Stimulated activated CD8-positive, alpha-beta memory T cell treated with anti-CD3 and anti-CD28 coated beads, Interleukin-2, amount 100 ng/mL, for 1 hour (primary cell): ENCODE results near the gene DNAH3.
"Not testable (repeated sequence)": the region's sequence is repeated elsewhere in the genome, so short reads cannot be mapped to it uniquely, and the experiment has no call there.

ENCODE experiments used
- DNase-seq, 2 donors: peaks; one replicate each; pipeline ENCODE4 v3.0.0-alpha.2; 2020; ENCODE audit warnings: low read depth in 2 of 2

The DNAH3 gene

GRCh38 chr16:21128991-21129390, 21.7 kb downstream of the DNAH3 start:
- no peak for DNase-seq

DNA sequence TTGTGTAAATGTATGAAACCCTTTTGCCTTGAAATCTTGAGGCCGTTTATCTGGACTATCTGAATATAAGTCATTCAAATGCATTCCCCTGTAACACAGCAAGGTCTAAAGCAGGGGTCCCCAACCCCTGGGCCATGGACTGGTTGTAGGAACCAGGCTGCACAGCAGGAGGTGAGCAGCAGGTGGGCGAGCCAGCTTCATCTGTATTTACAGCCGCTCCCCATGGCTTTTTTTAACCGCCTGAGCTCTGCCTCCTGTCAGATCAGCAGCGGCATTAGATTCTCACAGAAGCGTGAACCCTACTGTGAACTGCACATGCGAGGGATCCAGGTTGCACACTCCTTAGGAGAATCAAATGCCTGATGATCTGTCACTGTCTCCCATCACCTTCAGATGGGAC, 24.1 kb downstream of the DNAH3 start:
- no peak for DNase-seq

DNA sequence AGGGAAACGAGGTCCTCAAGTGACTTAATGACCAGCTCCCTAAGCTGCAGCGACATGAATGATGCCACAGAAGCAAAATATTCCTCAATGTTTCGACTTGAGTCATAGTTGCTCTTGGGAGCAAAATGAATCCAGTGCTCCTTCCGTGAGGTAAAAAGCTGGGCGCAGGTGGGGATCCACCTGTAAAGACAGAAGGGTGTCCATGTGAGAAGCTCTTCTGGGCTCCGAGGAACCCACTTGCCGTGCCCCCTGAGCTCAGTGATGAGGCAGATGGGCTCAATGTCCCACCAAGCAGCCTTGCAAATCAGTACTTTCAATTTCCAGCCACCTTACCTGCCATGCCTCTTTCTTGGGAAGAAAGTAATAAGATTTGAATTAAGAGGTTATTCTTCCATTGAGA, 25.5 kb downstream of the DNAH3 start:
- DNase-seq = no peak

- DNase-seq = no peak
These were observed 29.6 kb downstream of the DNAH3 start for GRCh38 chr16:21120976-21121520.

- DNase-seq = no peak
These were observed 33.1 kb downstream of the DNAH3 start for GRCh38 chr16:21117567-21117966.

- no peak for DNase-seq
These were observed 34.4 kb downstream of the DNAH3 start for GRCh38 chr16:21116148-21116693.

DNA sequence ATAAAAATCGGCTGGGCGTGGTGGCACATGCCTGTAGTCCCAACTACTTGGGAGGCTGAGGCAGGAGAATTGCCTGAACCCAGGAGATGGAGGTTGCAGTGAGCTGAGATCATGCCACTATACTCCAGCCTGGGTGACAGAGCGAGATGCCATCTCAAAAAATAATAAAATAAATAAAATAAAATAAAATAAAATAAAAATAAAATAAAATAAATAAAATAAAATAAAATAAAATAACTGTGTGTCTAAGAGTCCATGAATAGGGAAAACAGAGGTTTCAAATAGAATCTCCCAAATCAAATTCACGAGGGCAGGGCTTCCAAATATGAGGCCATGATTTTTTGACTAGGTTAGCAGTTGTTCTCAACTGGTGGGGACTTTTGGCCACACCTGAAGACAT, 35.1 kb downstream of the DNAH3 start:
- not testable (repeated sequence) for DNase-seq

DNA sequence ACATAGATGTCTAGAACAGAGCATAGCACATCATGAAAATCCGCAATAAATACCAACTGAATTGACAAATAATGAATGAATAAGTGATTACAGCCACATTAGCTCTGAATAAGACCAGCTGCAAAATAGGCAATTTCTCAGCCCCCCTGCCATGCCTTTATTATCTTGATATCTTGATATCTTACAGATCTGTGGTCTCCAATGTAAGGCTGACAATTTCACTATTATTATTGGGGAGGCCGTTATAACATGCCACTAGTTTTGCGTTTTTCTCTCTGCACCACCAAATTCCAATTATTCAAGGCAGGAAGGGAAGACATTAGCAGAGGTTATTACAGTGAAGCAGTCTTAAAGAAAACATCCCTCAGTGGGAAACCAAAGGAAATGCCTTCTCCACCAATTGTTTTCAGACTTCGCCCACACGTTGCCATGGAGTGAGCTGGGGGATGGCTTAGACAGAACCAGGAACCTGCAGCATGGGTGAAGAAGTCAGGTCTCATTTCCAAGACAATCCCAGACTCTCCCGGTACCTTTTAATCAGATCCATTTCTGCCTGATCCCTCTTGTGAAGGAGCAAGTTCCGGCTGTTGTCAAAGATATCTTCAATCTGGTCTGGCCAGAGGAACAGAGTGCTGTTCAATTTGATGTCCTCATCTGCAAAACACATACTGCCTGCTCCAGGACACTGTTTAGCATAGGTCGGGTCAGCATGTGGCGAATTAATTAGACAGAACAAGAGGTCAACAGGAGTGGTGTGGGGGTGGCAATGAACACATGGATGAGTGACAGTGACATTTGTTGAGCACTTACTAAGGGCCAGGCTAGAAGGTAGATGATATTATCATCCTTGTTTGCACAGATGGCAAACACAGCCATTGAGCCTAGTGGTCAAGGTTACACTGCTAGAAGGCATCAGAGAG, 46.4 kb downstream of the DNAH3 start:
- no peak for DNase-seq

GRCh38 chr16:21101631-21102420, 48.8 kb downstream of the DNAH3 start:
- peak in 1 of 2 donors; percentile 2 for DNase-seq

- DNase-seq = no peak
These were observed 50.2 kb downstream of the DNAH3 start for GRCh38 chr16:21100447-21100846.

- no peak for DNase-seq
These were observed 53.5 kb downstream of the DNAH3 start for GRCh38 chr16:21097151-21097550.

GRCh38 chr16:21094719-21095118, 55.9 kb downstream of the DNAH3 start:
- DNase-seq = not testable (repeated sequence)

DNA sequence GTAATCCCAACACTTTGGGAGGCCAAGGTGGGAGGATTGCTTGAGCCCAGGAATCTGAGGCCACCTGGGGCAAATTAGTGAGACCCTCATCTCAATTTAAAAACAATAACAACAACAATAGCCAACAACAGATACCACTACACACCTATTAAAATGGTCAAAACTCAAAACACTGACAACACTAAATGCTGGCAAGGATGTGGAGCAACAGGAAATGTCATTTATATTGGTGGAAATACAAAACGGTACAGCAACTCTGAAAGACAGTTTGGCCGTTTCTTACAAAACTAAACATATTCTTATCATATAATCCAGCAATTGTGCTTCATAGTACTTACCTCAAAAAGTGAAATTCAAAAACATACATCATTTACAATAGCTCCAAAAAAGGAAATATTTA, 57.7 kb downstream of the DNAH3 start:
- no peak for DNase-seq

- DNase-seq = no peak
These were observed 61.8 kb downstream of the DNAH3 start for GRCh38 chr16:21088646-21089538.

GRCh38 chr16:21088143-21088542, 62.5 kb downstream of the DNAH3 start:
- DNase-seq = no peak

DNA sequence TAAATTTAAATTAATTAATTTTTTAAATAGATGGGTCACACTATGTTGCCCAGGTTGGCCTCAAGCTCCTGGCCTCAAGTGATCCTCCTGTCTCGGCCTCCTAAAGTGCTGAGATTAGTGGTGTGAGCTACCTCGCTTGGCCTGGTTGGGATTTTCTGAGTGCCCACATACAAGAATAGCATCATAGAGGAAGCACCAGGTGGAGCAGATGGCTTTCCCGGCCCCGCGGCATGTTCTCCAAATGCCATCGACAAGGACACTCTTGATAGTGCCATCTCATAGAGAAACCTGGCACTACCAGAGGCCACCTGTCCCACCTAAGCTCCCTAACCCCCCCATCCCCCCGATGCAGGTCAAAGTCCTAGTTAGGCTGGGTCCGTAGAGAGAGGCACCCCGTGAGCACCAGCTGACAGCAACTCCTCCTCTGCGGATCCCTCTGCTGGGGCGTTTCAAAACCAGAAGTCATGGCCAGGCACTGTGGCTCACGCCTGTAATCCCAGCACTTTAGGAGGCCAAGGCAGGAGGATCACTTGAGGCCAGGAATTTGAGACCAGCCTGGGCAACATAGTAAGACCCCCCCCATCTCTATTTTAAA, 65.9 kb downstream of the DNAH3 start:
- no peak for DNase-seq

GRCh38 chr16:21083729-21084268, 66.8 kb downstream of the DNAH3 start:
- DNase-seq = peak in 1 of 2 donors; percentile 27

GRCh38 chr16:21081329-21081728, 69.3 kb downstream of the DNAH3 start:
- DNase-seq = no peak

GRCh38 chr16:21078563-21078962, 72.1 kb downstream of the DNAH3 start:
- DNase-seq = no peak

DNA sequence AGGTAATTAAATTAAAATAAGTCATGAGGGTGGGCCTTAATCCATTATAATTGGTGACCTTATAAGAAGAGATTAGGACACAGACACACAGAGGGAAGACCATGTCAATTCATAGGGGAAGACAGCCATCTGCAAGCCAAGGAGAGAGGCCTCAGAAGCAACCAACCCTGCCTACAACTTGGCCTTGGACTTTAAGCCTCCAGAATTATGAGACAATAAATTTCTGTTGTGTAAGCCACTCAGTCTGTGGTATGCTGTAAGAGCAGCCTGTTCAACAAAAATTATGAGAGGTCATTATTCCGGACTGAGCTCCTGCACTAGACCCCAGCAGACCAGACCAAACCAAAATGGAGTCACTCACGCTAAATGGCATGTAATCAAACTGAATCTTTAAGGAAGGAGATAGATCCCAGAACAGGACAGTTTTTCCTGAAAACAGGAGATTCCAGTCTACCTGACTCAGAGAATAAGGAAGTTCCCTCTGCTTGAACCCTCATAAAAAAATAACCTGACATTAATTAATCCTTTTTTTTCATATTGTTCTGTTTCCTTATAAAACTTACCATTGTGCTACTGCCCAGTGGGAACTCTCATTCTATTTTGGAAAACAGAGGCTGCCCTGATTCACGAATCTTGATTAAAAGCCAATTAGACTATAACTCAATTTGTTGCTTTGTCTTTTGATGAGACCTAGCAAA, 74.3 kb downstream of the DNAH3 start:
- no peak for DNase-seq
